Aorta (tissue), 5 donors: ENCODE measurements around the gene PTGDS. TPM values are rescaled to one million over a fixed set of nuclear protein-coding genes. Genes with fewer than 3 reads are reported as not detected.

ENCODE experiments used
- ATAC-seq: fragments of 200-7000 bp; cut with Tn5 transposase; one replicate; pipeline ENCODE4 v1.9.1; 2022; ENCODE audit warnings: moderate library complexity; ENCODE audit not compliant: low FRiP score
- DNase-seq, 2 donors: peaks; one replicate each; pipeline ENCODE4 v3.0.0-alpha.2; 2020
- H3K27ac ChIP-seq, 2 donors: one replicate each; pipeline ENCODE4 v1.5.1; 2013; ENCODE audit warnings: low read length in 2 of 2, mild to moderate bottlenecking in 2 of 2, moderate library complexity in 2 of 2, control low read depth in 1 of 2, inconsistent platforms in 1 of 2, low read depth in 1 of 2
- H3K27me3 ChIP-seq, 2 donors: one replicate each; pipeline ENCODE4 v1.6.1; 2013; ENCODE audit warnings: control low read depth in 1 of 2, low read length in 1 of 2, mild to moderate bottlenecking in 1 of 2, moderate library complexity in 1 of 2; ENCODE audit not compliant: insufficient read depth in 2 of 2, control insufficient read depth in 1 of 2
- H3K36me3 ChIP-seq, 2 donors: one replicate each; pipeline ENCODE4 v1.6.1; 2013; ENCODE audit warnings: control low read depth in 1 of 2, low read length in 1 of 2, mild to moderate bottlenecking in 1 of 2; ENCODE audit not compliant: insufficient read depth in 2 of 2, control insufficient read depth in 1 of 2
- H3K4me1 ChIP-seq, 2 donors: one replicate each; pipeline ENCODE4 v1.6.1; 2013; ENCODE audit warnings: low read length in 2 of 2, control low read depth in 1 of 2, mild to moderate bottlenecking in 1 of 2, moderate library complexity in 1 of 2; ENCODE audit not compliant: insufficient read depth in 2 of 2, control insufficient read depth in 1 of 2
- H3K4me3 ChIP-seq, 2 donors: one replicate each; pipeline ENCODE4 v1.5.1; 2013; ENCODE audit warnings: low read length in 2 of 2, control low read depth in 1 of 2, mild to moderate bottlenecking in 1 of 2
- H3K9me3 ChIP-seq: one replicate; pipeline ENCODE4 v1.6.1; 2013; ENCODE audit warnings: mild to moderate bottlenecking, low read length; ENCODE audit not compliant: control insufficient read depth
- WGBS, 2 donors: extraction: QIAGEN DNeasy Blood & Tissue Kit; methylation state at CpG; one replicate each; pipeline ENCODE4 v1.1.7; 2013; 5-methylcytosine and 5-hydroxymethylcytosine counted together
- intact Hi-C, 2 donors: fragments of 100-400 bp; cut with DNase I; formaldehyde crosslinking; loops; one replicate each; pipeline versions ENCODE4 v1.14.2 to v1.15.0; 2022
- polyA plus RNA-seq, 2 donors: library from polyadenylated mRNA; stranded (reverse); fragments of 200-250 nt; gene quantifications; one replicate each; pipeline ENCODE4 v1.2.3, GENCODE V29; 2013
- total RNA-seq, 2 donors: library from RNA; stranded (reverse); fragmentation: NEBNext Ultra II Directional; extraction: Animal tissue kit (Norgen Biotek cat#: 25700); gene quantifications; one replicate each; pipeline ENCODE4 v1.2.1, GENCODE V29; 2021
- donor health status: healthy with polysubstance abuse.
- donor health status: Bipolar disorder and iron deficiency.
- donor health status: DM: no; HTN: no; CAD: no.
- donor health status: DM: no; HTN: no; CAD: no.
- donor health status: DM: yes; HTN: yes; CAD: no.

PTGDS gene
- total and polyA plus RNA-seq, 4 donors = 12.2 to 145 (median 71.0) TPM

GRCh38 chr9:136939431-136939995 lies 37.8 kb upstream of the PTGDS start:
- Histone ChIP-seq H3K4me3 (no peak overlapping the region), H3K4me1 (no peaks in the 10 kb centered on the region), H3K27ac (no peak overlapping the region), H3K36me3 (peaks cover 0 to 11% of the 10 kb centered on the region in 2 donors), H3K9me3 (no peaks in the 10 kb centered on the region), H3K27me3 (no peaks in the 10 kb centered on the region)
- 78 to 82% methylated on average over 28 of the region's 28 CpGs for WGBS, 2 donors
- ATAC-seq (no peak), DNase-seq (no peak)
- intact Hi-C loops = no loop called here

- no peak overlapping the region for H3K4me3 ChIP-seq
- peaks cover 0 to 11% of the 10 kb centered on the region in 2 donors for H3K36me3 ChIP-seq
- DNase-seq (peak in 1 of 2 donors; percentile 77), ATAC-seq (peak; percentile 8)
- 23 to 26% methylated on average over 16 of the region's 16 CpGs for WGBS, 2 donors
- intact Hi-C loops = loop anchor here (5.0 to 10.0 kb wide), 4 partner anchors 55 to 155 kb away; partner anchors contain the start of genes TRAF2 (in 2 of the 2), MAMDC4 (in 1 of the 2) and TMEM141 (in 1 of the 2)
- no peaks in the 10 kb centered on the region for H3K9me3 ChIP-seq
- H3K4me1 ChIP-seq = no peaks in the 10 kb centered on the region
- no peaks in the 10 kb centered on the region for H3K27me3 ChIP-seq
- H3K27ac ChIP-seq = no peak overlapping the region
Measured at GRCh38 chr9:136939996-136940525, 37.2 kb upstream of the PTGDS start.

- Histone ChIP-seq H3K36me3 (peaks cover 0 to 11% of the 10 kb centered on the region in 2 donors), H3K27ac (no peak overlapping the region), H3K9me3 (no peaks in the 10 kb centered on the region), H3K4me3 (no peak overlapping the region), H3K27me3 (no peaks in the 10 kb centered on the region), H3K4me1 (no peaks in the 10 kb centered on the region)
- DNase-seq = peak; percentile 44 to 74
- 89% methylated on average over 39 to 42 of the region's 42 CpGs for WGBS, 2 donors
- no peak for ATAC-seq
- intact Hi-C loops = loop anchor here (5.0 to 10.0 kb wide), 4 partner anchors 56 to 156 kb away; partner anchors contain the start of genes TRAF2 (in 2 of the 2), MAMDC4 (in 1 of the 2) and TMEM141 (in 1 of the 2)
Measured at GRCh38 chr9:136940526-136941230, 36.6 kb upstream of the PTGDS start.

- 94 to 95% methylated on average over 55 of the region's 55 CpGs for WGBS, 2 donors
- Histone ChIP-seq H3K4me1 (no peaks in the 10 kb centered on the region), H3K36me3 (peaks cover 0 to 11% of the 10 kb centered on the region in 2 donors), H3K9me3 (no peaks in the 10 kb centered on the region), H3K27ac (no peak overlapping the region), H3K4me3 (no peak overlapping the region), H3K27me3 (no peaks in the 10 kb centered on the region)
- intact Hi-C loops = loop anchor here (5.0 to 10.0 kb wide), 4 partner anchors 57 to 157 kb away; partner anchors contain the start of genes TRAF2 (in 2 of the 2), MAMDC4 (in 1 of the 2) and TMEM141 (in 1 of the 2)
- DNase-seq = peak in 1 of 2 donors; percentile 76
- ATAC-seq = no peak
Measured at GRCh38 chr9:136941231-136942111, 35.8 kb upstream of the PTGDS start.

GRCh38 chr9:136942112-136942880 lies 35.0 kb upstream of the PTGDS start:
- intact Hi-C loops = loop anchor here (5.0 to 10.0 kb wide), 4 partner anchors 57 to 157 kb away; partner anchors contain the start of genes TRAF2 (in 2 of the 2), MAMDC4 (in 1 of the 2) and TMEM141 (in 1 of the 2)
- Histone ChIP-seq H3K9me3 (no peaks in the 10 kb centered on the region), H3K27me3 (no peaks in the 10 kb centered on the region), H3K27ac (no peak overlapping the region), H3K36me3 (peaks cover 0 to 11% of the 10 kb centered on the region in 2 donors), H3K4me1 (no peaks in the 10 kb centered on the region), H3K4me3 (no peak overlapping the region)
- no peak for ATAC-seq
- 93% methylated on average over 57 to 60 of the region's 60 CpGs for WGBS, 2 donors
- peak; percentile 53 to 74 for DNase-seq

- Histone ChIP-seq H3K9me3 (no peaks in the 10 kb centered on the region), H3K4me3 (no peak overlapping the region), H3K36me3 (peaks cover 0 to 11% of the 10 kb centered on the region in 2 donors), H3K27ac (no peak overlapping the region), H3K27me3 (no peaks in the 10 kb centered on the region), H3K4me1 (no peaks in the 10 kb centered on the region)
- ATAC-seq = no peak
- WGBS, 2 donors = 94 to 95% methylated on average over 16 of the region's 16 CpGs
- intact Hi-C loops = loop anchor here (5.0 to 10.0 kb wide), 4 partner anchors 58 to 158 kb away; partner anchors contain the start of genes TRAF2 (in 2 of the 2), MAMDC4 (in 1 of the 2) and TMEM141 (in 1 of the 2)
- no peak for DNase-seq
Measured at GRCh38 chr9:136942881-136943230, 34.4 kb upstream of the PTGDS start.

- peak overlapping the region in 1 of 2 donors; percentile 14 for H3K27ac ChIP-seq
- no peaks in the 10 kb centered on the region for H3K27me3 ChIP-seq
- DNase-seq (peak; percentile 69 to 85), ATAC-seq (peak; percentile 4)
- intact Hi-C loops = loop anchor here (2.0 to 10.0 kb wide), 5 partner anchors 59 to 159 kb away; partner anchors contain the start of genes TRAF2 (in 2 of the 2), AJM1 (in 1 of the 2), MAMDC4 (in 1 of the 2) and TMEM141 (in 1 of the 2)
- 22% methylated on average over 59 to 61 of the region's 61 CpGs for WGBS, 2 donors
- no peaks in the 10 kb centered on the region for H3K4me1 ChIP-seq
- peak overlapping the region; percentile 72 to 76 for H3K4me3 ChIP-seq
- peaks cover 0 to 11% of the 10 kb centered on the region in 2 donors for H3K36me3 ChIP-seq
- no peaks in the 10 kb centered on the region for H3K9me3 ChIP-seq
Measured at GRCh38 chr9:136943291-136944211, 33.8 kb upstream of the PTGDS start.
